Right lobe of liver (tissue), 6 donors: ENCODE results near the gene LENEP. TPM values are rescaled to one million over a fixed set of nuclear protein-coding genes. Genes with fewer than 3 reads are reported as not detected.
A peak's percentile ranks its signal among the peaks of the same experiment; 100 is the strongest.

Experiments used
- ATAC-seq, 4 donors: fragments of 200-7000 bp; cut with Tn5 transposase; one replicate each; pipeline ENCODE4 v1.9.1; 2020; ENCODE audit warnings: mild to moderate bottlenecking in 4 of 4, moderate library complexity in 4 of 4
- DNase-seq, 3 donors: peaks; one replicate each; pipeline ENCODE4 v3.0.0-alpha.2; 2020
- H3K27ac ChIP-seq, 3 donors: fragments of 200-600 bp; one replicate each; pipeline ENCODE4 v1.8.0; 2022
- H3K27me3 ChIP-seq, 2 donors: fragments of 200-600 bp; one replicate each; pipeline ENCODE4 v1.8.0; 2022
- H3K36me3 ChIP-seq, 4 donors: fragments of 200-600 bp; sonication (generic) in 1 of 4; one replicate each; pipeline versions ENCODE4 v1.5.1 to v1.8.0; 2017 to 2022; ENCODE audit warnings: control low read depth in 1 of 4
- H3K4me1 ChIP-seq, 4 donors: fragments of 200-600 bp; sonication (generic) in 1 of 4; one replicate each; pipeline versions ENCODE4 v1.5.1 to v1.8.0; 2017 to 2022; ENCODE audit warnings: control low read depth in 1 of 4
- H3K4me3 ChIP-seq, 3 donors: fragments of 200-600 bp; one replicate each; pipeline ENCODE4 v1.8.0; 2022
- H3K9me3 ChIP-seq, 4 donors: fragments of 200-600 bp; sonication (generic) in 1 of 4; one replicate each; pipeline versions ENCODE4 v1.5.1 to v1.8.0; 2017 to 2022; ENCODE audit warnings: control low read depth in 1 of 4
- CTCF ChIP-seq, 4 donors: fragments of 200-600 bp in 3 of 4; fragments of 450-650 bp in 1 of 4; IDR thresholded peaks; one replicate each; pipeline versions ENCODE4 v1.5.1 to v1.8.0; 2016 to 2022; ENCODE audit warnings: antibody characterized with exemption in 4 of 4, mild to moderate bottlenecking in 2 of 4
- POLR2A ChIP-seq: fragments of 450-650 bp; IDR thresholded peaks from one replicate; pipeline ENCODE4 v1.6.1; 2017; ENCODE audit warnings: antibody characterized with exemption, mild to moderate bottlenecking
- whole genome bisulfite sequencing: methylation state at CpG from one replicate; pipeline ENCODE4 v1.1.6; 2018; ENCODE audit warnings: low coverage, low lambda C conversion rate; ENCODE audit not compliant: insufficient coverage; ENCODE audit errors: missing lambda C conversion rate; 5-methylcytosine and 5-hydroxymethylcytosine counted together
- intact Hi-C, 2 donors: fragments of 100-400 bp; cut with DNase I; formaldehyde crosslinking; loops; one replicate each; pipeline versions ENCODE4 v1.11.2 to v1.14.1; 2022
- total RNA-seq, 6 experiments: library from RNA; depleted of rRNA in 2 of 6; stranded (reverse); fragments of >200 nt in 2 of 6; fragmentation: NEBNext Ultra II Directional in 3 of 6; extraction: Animal tissue kit (Norgen Biotek cat#: 25700) in 3 of 6; gene quantifications; one replicate each; pipeline versions ENCODE4 v1.1.0 to v1.2.4, GENCODE V29; 2016 to 2023
- donor health status: DM: no; HTN: yes; CAD: no.
- donor health status: DM: no; HTN: no; CAD: no.
- donor health status: DM: no; HTN: no; CAD: no.
- donor health status: DM: no; HTN: yes; CAD: no.
- donor health status: DM: no; HTN: yes; CAD: no.

The LENEP gene
- total RNA-seq, 6 experiments from 2014 or later = not detected

DNA sequence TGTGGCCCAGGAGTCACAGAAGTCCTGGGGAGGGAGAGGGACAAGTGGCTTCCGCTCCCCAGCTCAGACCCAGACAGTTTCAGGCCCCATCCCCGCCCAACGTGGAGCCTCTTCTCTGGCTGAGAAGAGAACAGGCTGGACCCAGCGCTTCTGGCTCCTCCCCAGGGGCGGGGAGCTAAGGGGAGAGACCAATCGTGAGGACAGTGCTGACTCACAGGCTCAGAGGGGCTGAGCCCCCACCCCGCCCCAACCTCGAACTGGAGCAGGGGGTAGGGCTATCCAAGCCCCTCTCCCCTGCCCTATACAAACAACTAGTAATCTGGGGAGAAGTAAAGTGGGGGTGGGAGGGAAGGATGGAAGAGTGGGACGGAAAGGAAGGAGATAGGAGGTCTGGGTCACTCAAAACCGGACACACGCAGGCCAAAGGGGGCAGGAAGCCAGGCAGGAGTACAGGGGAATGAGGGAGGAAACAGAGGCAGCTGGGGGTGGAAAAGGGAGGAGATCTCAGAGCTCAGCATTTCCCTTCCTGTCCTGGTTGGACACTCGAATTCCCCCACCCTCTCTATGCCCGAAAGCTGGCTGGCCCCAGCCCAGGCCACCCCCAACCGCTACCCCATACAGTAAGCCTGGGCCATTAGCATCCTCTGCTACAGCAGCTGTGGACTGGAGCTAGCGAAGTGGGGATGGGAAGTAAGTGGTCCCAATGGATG is 22.6 kb upstream of the LENEP start, which contains the start of gene SHC1:
Gene SHC1 (minus strand): TSS at position 117 of the 710 bp plus-strand sequence. CDS start 221 bp downstream, outside the sequence.
- DNase-seq (peak; percentile 90 to 94 (median 92)), ATAC-seq (peak; percentile 32 to 47 (median 40))
- H3K9me3 ChIP-seq = no peaks in the 10 kb centered on the region
- peaks cover 0 to 29% (median 15%) of the 10 kb centered on the region in 4 donors for H3K36me3 ChIP-seq
- peak within 1 kb of the TSS; percentile 63 to 83 (median 65) for H3K4me3 ChIP-seq
- H3K27me3 ChIP-seq = no peaks in the 10 kb centered on the region
- peak within 1 kb of the TSS; percentile 98 to 99 (median 99) for H3K27ac ChIP-seq
- WGBS = 15% methylated on average over 6 of the region's 15 CpGs
- intact Hi-C loops = no loop called here
- TF ChIP-seq POLR2A = peak; percentile 97
- no peak for TF ChIP-seq CTCF (IDR thresholded peaks at IDR 0.05)
- peaks cover 0 to 30% (median 14%) of the 10 kb centered on the region in 4 donors for H3K4me1 ChIP-seq

- no peak for ATAC-seq
- Histone ChIP-seq H3K4me3 (peak overlapping the region; percentile 63 to 83 (median 65)), H3K36me3 (peaks cover 0 to 22% (median 11%) of the 10 kb centered on the region in 4 donors), H3K27ac (peak overlapping the region; percentile 98 to 99 (median 99)), H3K9me3 (no peaks in the 10 kb centered on the region), H3K27me3 (no peaks in the 10 kb centered on the region), H3K4me1 (peaks cover 0 to 36% (median 14%) of the 10 kb centered on the region in 4 donors)
- WGBS = 22% methylated on average over 8 of the region's 10 CpGs
- peak in 2 of 3 donors; percentile 52 to 69 for DNase-seq
- intact Hi-C loops = no loop called here
- TF ChIP-seq CTCF (IDR thresholded peaks at IDR 0.05) = no peak
Measured at GRCh38 chr1:154971341-154971998, 21.9 kb upstream of the LENEP start.

DNA sequence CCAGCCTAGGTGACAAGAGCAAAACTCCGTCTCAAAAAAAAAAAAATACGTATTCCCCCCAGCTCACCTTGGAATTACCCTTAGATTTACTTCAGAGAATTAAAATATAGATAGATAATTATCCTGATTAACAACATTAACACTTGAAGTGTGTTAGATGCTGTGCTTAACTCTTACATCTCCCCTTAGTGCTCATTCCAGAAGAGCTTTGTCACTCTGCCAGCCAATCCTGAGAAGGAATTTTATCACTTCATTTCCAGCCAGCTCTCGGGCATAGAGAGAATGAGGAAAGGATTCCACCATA is 21.2 kb upstream of the LENEP start:
- peaks cover 0 to 15% (median 7%) of the 10 kb centered on the region in 4 donors for H3K36me3 ChIP-seq
- TF ChIP-seq CTCF (IDR thresholded peaks at IDR 0.05) (no peak), POLR2A (no peak)
- ATAC-seq (no peak), DNase-seq (no peak)
- 33% methylated on average over 3 of the region's 3 CpGs for WGBS
- H3K27ac ChIP-seq = peak overlapping the region; percentile 98 to 99 (median 99)
- intact Hi-C loops = no loop called here
- H3K27me3 ChIP-seq = no peaks in the 10 kb centered on the region
- H3K9me3 ChIP-seq = no peaks in the 10 kb centered on the region
- peak overlapping the region; percentile 63 to 83 (median 65) for H3K4me3 ChIP-seq
- H3K4me1 ChIP-seq = peaks cover 0 to 38% (median 14%) of the 10 kb centered on the region in 4 donors

- H3K36me3 ChIP-seq = peaks cover 0 to 9% (median 4%) of the 10 kb centered on the region in 4 donors
- H3K9me3 ChIP-seq = no peaks in the 10 kb centered on the region
- no peaks in the 10 kb centered on the region for H3K27me3 ChIP-seq
- intact Hi-C loops = no loop called here
- DNase-seq (peak; percentile 88 to 91 (median 90)), ATAC-seq (peak; percentile 35 to 51 (median 41))
- H3K4me3 ChIP-seq = peak overlapping the region; percentile 63 to 83 (median 65)
- H3K4me1 ChIP-seq = peaks cover 0 to 38% (median 14%) of the 10 kb centered on the region in 4 donors
- peak overlapping the region; percentile 98 to 99 (median 99) for H3K27ac ChIP-seq
- WGBS = 10% methylated on average over 18 of the region's 18 CpGs
- no peak for TF ChIP-seq CTCF (IDR thresholded peaks at IDR 0.05)
- TF ChIP-seq POLR2A = peak; percentile 82
Measured at GRCh38 chr1:154972517-154973343, 20.7 kb upstream of the LENEP start.
